Urinary bladder (tissue), 4 donors: Measurements from ENCODE around the gene SIGLEC11. TPM values are rescaled to one million over a fixed set of nuclear protein-coding genes. Genes with fewer than 3 reads are reported as not detected.

Source experiments
- DNase-seq: peaks from one replicate; pipeline ENCODE4 v3.0.0-alpha.2; 2015; ENCODE audit errors: extremely low spot score
- H3K27ac ChIP-seq: one replicate; pipeline ENCODE4 v1.5.1; 2013; ENCODE audit warnings: low read depth, mild to moderate bottlenecking, moderate library complexity
- H3K36me3 ChIP-seq: one replicate; pipeline ENCODE4 v1.6.1; 2013; ENCODE audit warnings: mild to moderate bottlenecking, moderate library complexity; ENCODE audit not compliant: insufficient read depth
- H3K4me1 ChIP-seq: one replicate; pipeline ENCODE4 v1.6.1; 2013; ENCODE audit warnings: mild to moderate bottlenecking, moderate library complexity; ENCODE audit not compliant: insufficient read depth
- H3K4me3 ChIP-seq: one replicate; pipeline ENCODE4 v1.5.1; 2013; ENCODE audit warnings: low read depth, low read length
- WGBS: extraction: QIAGEN DNeasy Blood & Tissue Kit; methylation state at CpG from one replicate; pipeline ENCODE4 v1.1.7; 2013; 5-methylcytosine and 5-hydroxymethylcytosine counted together
- polyA plus RNA-seq: library from polyadenylated mRNA; stranded (reverse); fragments of 200-250 nt; gene quantifications from one replicate; pipeline ENCODE4 v1.2.3, GENCODE V29; 2013
- total RNA-seq: library from RNA; depleted of rRNA; stranded (reverse); fragments of >200 nt; gene quantifications from one replicate; pipeline ENCODE4 v1.2.3, GENCODE V29; 2014
- donor health status: healthy with polysubstance abuse.
- donor health status: healthy.

SIGLEC11 gene
- total and polyA plus RNA-seq, 2 donors: 0.56 to 1.7 TPM

DNA sequence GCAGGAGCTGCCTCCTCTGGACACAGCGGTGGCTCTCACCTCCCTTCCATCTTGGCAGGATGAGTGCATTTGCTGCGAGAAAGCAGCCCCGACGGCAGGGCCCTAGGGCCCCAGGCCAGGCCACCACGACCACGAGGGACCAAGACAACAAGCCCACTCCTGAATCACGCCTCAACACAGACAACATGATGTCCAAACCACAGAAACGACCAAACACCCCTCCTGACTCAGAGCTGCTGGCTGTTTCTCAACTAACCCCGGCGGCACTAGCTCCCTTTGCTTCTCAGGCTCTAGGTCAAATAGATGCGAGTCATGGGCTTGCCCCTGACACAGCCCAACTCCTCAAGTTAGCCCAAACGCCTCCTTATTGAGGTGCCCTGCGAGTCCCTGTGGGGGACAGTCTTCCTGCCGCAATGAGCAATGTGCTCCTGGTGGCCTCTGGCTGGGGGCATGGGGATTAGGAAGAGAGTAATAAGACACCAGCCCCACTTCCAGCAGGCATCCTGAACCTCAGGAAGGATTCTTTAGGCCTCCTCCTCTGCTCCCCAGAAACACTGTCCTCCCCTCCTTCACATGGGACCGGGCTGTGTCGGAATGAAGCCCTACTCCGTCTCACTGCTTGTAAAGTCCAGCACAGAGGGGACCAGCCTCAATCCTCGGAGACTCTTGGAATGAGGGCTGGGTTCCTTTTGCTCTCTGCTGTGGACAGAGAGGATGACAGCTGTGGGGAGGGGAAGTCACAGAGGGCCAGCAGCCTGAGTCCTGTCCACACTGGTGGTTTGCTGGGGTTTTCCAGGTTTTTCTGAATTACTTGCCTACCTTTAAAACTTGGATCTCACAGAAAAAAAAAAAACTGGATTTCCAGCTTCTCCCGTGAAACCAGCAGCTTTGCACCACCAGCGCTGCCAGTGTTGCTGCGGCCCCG, 38.8 kb downstream of the SIGLEC11 start:
- 85% methylated on average over 22 of the region's 22 CpGs for WGBS
- Histone ChIP-seq H3K4me1 (no peaks in the 10 kb centered on the region), H3K27ac (no peak overlapping the region), H3K4me3 (no peak overlapping the region), H3K36me3 (no peaks in the 10 kb centered on the region)
- DNase-seq: no peak

- H3K36me3 ChIP-seq: no peaks in the 10 kb centered on the region
- H3K4me3 ChIP-seq: no peak overlapping the region
- H3K4me1 ChIP-seq: no peaks in the 10 kb centered on the region
- H3K27ac ChIP-seq: no peak overlapping the region
- no peak for DNase-seq
- 93% methylated on average over 24 of the region's 24 CpGs for WGBS
These were observed 40.2 kb downstream of the SIGLEC11 start for GRCh38 chr19:49920624-49921363.

- H3K4me3 ChIP-seq: no peak overlapping the region
- H3K4me1 ChIP-seq: no peaks in the 10 kb centered on the region
- no peaks in the 10 kb centered on the region for H3K36me3 ChIP-seq
- H3K27ac ChIP-seq: no peak overlapping the region
- no peak for DNase-seq
- 95% methylated on average over 8 of the region's 8 CpGs for WGBS
These were observed 42.9 kb downstream of the SIGLEC11 start for GRCh38 chr19:49918089-49918488.

DNA sequence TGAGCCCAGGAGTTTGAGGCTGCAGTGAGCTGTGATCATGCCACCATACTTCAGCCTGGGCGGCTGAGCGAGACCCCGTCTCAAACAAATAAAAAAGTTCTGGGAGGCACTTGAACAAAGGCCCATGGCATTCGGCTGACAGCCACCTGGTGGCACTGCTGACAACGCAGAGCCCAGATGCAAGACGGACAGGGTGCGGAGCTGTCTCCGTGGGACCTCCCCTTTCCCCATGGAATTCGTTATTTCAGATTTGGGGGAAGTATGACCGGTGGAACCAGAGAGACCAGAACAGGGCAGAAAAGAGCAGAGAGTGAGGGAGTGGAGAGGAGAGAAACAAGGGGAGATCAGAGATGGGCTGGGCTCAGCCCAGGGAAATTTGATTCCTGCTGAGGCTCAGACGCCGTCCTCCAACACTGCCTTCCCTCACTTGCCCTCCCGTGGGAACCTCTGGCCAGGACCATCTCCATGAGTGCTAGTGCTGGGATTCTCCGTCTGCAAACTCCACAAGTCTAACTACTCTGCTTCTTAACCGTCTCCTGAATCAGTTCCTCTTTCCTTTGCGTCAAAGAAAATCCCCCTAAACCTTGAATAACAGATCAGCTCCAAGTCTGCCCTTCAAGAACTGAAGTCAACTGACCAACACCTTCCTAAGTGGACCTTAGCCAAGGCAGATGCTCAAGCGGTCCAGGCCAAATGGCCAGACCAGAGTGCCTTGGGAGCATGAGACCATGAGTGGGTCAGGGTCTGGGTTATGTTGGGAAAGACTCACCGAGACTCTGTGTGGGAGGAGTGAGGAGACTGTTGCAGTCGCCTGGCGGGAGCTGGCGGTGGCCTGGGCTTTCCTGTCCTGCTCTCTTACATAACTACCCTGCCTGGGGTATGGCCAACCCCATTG, 43.9 kb downstream of the SIGLEC11 start:
- H3K27ac ChIP-seq: no peak overlapping the region
- no peak overlapping the region for H3K4me3 ChIP-seq
- no peaks in the 10 kb centered on the region for H3K4me1 ChIP-seq
- DNase-seq: no peak
- WGBS: 88% methylated on average over 21 of the region's 21 CpGs
- no peaks in the 10 kb centered on the region for H3K36me3 ChIP-seq

- H3K27ac ChIP-seq: no peak overlapping the region
- no peak for DNase-seq
- no peak overlapping the region for H3K4me3 ChIP-seq
- H3K4me1 ChIP-seq: no peaks in the 10 kb centered on the region
- WGBS: 97% methylated on average over 6 of the region's 6 CpGs
- no peaks in the 10 kb centered on the region for H3K36me3 ChIP-seq
These were observed 45.7 kb downstream of the SIGLEC11 start for GRCh38 chr19:49915271-49915670.

- Histone ChIP-seq H3K27ac (no peak overlapping the region), H3K4me3 (no peak overlapping the region), H3K4me1 (no peaks in the 10 kb centered on the region), H3K36me3 (no peaks in the 10 kb centered on the region)
- WGBS: 86% methylated on average over 10 of the region's 10 CpGs
- no peak for DNase-seq
These were observed 47.3 kb downstream of the SIGLEC11 start for GRCh38 chr19:49913720-49914119.

DNA sequence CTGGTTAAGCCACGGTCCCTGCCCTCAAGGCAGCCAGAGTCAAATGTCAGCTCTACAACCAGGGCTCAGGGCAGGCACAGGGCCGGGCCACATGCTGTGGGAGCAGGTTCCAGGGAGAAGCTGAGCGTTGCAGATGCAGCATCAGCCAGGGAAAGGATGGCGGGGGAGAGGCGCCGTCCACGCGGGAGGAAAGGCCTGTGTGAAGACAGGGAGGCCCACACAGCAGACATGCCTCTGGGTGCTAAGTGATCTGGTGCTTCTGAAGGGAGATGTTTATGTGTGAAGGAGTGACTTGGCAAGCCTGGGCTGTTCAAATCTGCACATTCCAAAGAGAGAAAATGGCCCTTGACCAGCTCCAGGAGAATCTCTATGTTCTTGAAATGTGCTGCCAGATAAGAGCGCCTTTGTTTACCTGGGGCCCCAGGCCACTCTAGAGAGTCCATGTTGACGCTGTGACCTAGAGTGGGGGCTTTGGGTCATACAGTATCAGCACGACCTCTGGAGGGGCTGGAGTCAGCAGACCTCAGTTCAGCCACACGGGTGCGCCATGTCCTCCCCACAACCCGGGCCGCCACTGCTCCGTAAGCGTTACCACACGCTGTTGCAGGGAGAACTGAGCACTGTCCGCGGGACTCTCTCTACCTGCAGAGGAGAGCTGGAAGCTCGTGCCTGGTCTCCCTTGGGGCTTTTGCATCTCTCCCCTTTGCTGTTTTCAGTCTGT, 47.8 kb downstream of the SIGLEC11 start:
- Histone ChIP-seq H3K4me3 (no peak overlapping the region), H3K4me1 (no peaks in the 10 kb centered on the region), H3K27ac (no peak overlapping the region), H3K36me3 (no peaks in the 10 kb centered on the region)
- 81% methylated on average over 21 of the region's 21 CpGs for WGBS
- DNase-seq: no peak

- no peaks in the 10 kb centered on the region for H3K4me1 ChIP-seq
- H3K36me3 ChIP-seq: no peaks in the 10 kb centered on the region
- WGBS: 72% methylated on average over 9 of the region's 9 CpGs
- DNase-seq: no peak
- H3K27ac ChIP-seq: no peak overlapping the region
- no peak overlapping the region for H3K4me3 ChIP-seq
These were observed 49.4 kb downstream of the SIGLEC11 start for GRCh38 chr19:49911381-49912145.

DNA sequence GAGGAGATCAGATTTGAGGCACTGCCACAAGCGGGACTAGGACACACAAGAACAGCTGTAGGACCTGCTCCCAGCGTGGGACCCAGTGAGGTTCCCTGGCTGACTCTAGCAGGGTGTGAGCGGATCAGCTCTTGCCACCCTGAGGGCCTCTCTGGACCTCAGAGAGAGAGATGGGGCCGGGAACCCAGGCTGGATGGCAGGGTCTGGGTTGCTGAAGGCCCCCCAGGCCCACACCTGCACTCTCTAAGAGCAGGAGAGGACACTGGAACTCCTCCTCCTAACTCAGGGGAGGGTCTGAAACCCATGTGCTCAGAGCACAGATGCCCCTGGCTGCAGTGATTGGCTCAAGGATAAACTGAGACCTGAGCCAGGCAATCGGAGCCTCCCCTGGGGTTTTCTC, 50.8 kb downstream of the SIGLEC11 start:
- Histone ChIP-seq H3K27ac (no peak overlapping the region), H3K4me1 (no peaks in the 10 kb centered on the region), H3K36me3 (no peaks in the 10 kb centered on the region), H3K4me3 (no peak overlapping the region)
- 91% methylated on average over 5 of the region's 5 CpGs for WGBS
- DNase-seq: no peak

DNA sequence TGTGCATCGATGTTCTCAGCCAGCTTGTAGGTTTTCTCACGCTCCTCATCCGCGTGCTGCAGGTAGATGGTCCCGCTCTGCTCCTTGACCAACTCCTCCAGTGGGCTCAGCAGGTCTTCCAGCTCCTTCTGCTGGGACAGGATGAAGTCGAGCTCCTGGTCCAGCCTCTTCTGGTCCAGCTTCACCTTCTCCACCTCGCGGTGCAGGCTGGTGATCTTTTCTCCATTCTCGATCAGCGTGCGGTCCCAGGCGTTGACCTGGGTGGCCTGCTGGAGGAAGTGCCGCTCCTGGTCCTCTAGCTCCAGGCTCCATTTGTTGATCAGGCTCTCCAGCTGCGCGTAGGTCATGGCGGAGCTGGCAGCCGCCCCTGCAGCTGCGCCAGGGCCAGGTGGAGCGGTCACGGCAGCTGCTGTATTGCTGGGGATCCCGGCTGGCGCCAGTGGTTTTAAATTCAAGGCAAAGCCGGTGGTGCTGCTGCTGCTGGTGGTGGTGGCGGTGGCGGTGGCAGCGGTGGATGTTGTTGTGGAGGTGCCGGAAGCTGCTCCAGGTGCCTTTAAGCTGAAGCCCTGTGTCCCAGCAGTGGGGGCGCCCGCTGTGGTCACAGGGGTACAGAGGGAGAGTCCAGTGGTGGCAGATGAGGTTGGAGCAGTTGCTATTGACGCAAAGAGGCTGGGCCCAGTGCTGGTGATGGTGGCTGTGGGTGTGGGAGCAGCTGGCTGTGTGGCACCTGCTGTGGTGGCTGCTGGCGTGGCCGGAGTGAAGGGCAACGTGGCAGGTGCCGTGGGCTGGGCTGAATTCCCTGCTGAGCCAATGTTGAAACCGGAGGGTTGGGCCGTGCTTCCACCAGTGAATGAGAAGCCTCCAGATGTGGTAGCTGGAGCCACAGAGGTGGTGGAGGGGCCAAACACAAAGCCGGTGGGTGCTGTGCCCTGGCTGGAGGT, 52.2 kb downstream of the SIGLEC11 start:
- no peak for DNase-seq
- H3K36me3 ChIP-seq: no peaks in the 10 kb centered on the region
- WGBS: 97% methylated on average over 37 of the region's 37 CpGs
- H3K27ac ChIP-seq: no peak overlapping the region
- H3K4me1 ChIP-seq: no peaks in the 10 kb centered on the region
- H3K4me3 ChIP-seq: no peak overlapping the region

GRCh38 chr19:49907745-49908446, 53.1 kb downstream of the SIGLEC11 start:
- Histone ChIP-seq H3K4me3 (no peak overlapping the region), H3K36me3 (no peaks in the 10 kb centered on the region), H3K27ac (no peak overlapping the region), H3K4me1 (no peaks in the 10 kb centered on the region)
- 93% methylated on average over 23 of the region's 23 CpGs for WGBS
- DNase-seq: no peak
